Measurements from ENCODE around the gene IFT43.

Gene IFT43

DNA sequence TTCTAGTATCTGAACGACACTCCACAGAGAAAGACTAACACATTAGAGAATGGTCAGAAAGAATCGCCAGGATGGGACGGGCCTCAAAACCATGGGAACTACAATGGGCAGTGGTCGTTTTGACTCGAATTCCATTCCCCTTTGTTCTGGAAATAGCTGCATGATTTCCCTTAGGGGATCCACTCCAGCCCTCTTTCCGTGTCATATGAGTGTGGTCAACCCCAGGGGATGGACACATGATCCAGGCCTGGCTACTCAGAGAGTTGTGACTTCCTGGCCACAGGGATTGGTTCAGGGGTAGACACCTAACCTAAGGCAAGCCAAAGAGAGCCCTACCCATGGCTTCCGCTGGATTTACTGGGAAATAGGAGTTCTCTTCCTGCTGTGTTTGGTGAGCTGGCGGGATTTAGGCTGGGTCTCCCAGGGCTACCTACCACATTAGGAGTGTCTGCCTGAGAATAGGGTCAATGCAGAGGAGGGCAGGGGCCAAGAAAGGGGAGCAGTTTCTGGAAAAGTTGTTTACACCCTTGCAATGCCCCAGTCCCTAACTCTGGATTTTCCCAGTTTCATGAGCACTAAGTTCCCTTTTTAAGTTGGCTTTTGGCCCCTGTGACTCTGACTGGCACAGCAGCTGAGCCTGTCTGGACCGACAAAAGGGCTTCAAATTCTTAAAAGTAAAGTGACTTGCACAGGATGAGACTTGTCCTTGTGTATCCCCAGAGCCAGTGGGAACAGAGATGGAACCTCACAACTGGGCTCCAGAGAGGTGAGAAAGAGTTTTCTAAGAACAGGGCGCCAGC is 138.1 kb downstream of the IFT43 start:
- TF ChIP-seq, protein P1, sequence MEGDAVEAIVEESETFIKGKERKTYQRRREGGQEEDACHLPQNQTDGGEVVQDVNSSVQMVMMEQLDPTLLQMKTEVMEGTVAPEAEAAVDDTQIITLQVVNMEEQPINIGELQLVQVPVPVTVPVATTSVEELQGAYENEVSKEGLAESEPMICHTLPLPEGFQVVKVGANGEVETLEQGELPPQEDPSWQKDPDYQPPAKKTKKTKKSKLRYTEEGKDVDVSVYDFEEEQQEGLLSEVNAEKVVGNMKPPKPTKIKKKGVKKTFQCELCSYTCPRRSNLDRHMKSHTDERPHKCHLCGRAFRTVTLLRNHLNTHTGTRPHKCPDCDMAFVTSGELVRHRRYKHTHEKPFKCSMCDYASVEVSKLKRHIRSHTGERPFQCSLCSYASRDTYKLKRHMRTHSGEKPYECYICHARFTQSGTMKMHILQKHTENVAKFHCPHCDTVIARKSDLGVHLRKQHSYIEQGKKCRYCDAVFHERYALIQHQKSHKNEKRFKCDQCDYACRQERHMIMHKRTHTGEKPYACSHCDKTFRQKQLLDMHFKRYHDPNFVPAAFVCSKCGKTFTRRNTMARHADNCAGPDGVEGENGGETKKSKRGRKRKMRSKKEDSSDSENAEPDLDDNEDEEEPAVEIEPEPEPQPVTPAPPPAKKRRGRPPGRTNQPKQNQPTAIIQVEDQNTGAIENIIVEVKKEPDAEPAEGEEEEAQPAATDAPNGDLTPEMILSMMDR (conservative IDR thresholded peaks at IDR 0.05; ENCODE audit: low read depth, low read length) = no peak
- H3K4me3 ChIP-seq (ENCODE audit: low read length) = no peak overlapping the region
- DNase-seq (ENCODE audit: low read depth) = no peak

DNA sequence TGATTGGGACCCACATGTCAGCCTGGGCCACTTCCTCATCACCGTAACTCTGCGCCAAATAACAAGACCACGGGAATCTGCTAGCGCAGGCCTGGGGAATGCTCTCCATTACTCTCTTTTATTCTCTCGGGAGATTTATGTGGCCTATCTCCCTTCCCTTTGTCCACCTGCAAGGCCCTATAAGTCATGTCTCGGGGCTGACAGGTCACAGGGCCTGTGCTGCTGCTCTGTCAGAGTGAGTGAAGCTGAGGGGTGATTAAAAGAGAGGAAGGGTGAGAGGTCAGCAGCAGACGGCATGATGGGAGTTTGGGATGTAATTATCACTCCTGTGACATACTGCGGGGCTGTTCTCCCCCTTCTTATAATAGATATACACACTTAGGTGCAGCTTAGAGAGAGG is 139.9 kb downstream of the IFT43 start:
- DNase-seq (ENCODE audit: low read depth) = no peak
- H3K4me3 ChIP-seq (ENCODE audit: low read length) = no peak overlapping the region
- TF ChIP-seq, protein P1 (conservative IDR thresholded peaks at IDR 0.05; ENCODE audit: low read depth, low read length) = no peak

DNA sequence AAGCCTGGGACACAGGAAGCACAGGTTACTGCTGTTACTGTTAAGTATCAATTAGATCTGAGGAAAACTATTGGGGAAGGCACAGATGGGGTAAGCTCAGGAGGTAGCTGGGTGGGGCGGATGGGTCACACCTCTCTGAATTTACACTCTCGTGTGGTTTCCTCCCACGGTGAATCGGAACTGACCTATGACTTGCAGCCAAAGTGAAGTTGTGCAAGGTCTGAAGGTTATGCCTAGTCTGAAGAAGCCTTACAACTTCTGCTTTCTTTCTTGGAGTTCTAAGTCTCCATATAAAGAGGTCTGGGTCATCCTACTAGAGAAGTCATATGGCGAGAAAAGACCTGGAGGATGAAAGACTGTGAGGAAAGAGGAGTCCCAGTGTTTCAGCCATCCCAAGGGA is 140.5 kb downstream of the IFT43 start:
- TF ChIP-seq, protein P1 (conservative IDR thresholded peaks at IDR 0.05; ENCODE audit: low read depth, low read length) = no peak
- DNase-seq (ENCODE audit: low read depth) = no peak
- H3K4me3 ChIP-seq (ENCODE audit: low read length) = no peak overlapping the region

DNA sequence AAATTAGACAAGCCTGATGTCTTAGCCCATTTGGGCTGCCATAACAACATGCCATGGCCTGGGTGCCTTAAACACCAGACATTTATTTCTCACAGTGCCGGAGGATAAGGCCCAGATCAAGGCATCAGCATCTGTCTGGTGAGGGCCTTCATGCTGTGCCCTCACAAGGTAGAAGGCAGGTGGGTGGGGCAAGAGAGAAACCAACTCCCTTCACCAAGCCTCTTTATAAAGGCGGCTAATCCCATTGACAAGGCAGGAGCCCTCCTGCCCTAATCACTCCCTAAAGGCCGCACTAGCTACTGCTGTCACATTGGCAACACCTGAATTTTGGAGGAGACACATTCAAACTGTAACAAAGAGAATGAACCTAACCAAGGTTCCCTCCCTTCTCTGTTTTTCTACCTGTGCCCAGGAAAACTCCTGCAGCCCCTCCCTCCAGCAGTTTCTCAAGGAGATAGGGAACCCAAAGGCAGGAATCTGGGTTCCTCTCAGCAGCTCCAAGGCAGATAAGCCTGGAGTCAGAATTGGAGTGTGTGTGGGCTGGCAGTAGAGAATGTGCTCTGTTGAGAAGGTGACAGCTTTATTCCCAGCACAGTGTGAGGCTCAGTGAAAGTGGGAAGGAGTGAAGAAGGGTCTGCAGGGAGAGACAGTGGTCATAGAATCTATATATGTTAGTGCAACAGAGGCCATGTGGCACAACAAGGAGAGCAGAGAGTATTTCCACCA is 144.5 kb downstream of the IFT43 start:
- DNase-seq (ENCODE audit: low read depth) = no peak
- TF ChIP-seq, protein P1 (conservative IDR thresholded peaks at IDR 0.05; ENCODE audit: low read depth, low read length) = no peak
- no peak overlapping the region for H3K4me3 ChIP-seq (ENCODE audit: low read length)

DNA sequence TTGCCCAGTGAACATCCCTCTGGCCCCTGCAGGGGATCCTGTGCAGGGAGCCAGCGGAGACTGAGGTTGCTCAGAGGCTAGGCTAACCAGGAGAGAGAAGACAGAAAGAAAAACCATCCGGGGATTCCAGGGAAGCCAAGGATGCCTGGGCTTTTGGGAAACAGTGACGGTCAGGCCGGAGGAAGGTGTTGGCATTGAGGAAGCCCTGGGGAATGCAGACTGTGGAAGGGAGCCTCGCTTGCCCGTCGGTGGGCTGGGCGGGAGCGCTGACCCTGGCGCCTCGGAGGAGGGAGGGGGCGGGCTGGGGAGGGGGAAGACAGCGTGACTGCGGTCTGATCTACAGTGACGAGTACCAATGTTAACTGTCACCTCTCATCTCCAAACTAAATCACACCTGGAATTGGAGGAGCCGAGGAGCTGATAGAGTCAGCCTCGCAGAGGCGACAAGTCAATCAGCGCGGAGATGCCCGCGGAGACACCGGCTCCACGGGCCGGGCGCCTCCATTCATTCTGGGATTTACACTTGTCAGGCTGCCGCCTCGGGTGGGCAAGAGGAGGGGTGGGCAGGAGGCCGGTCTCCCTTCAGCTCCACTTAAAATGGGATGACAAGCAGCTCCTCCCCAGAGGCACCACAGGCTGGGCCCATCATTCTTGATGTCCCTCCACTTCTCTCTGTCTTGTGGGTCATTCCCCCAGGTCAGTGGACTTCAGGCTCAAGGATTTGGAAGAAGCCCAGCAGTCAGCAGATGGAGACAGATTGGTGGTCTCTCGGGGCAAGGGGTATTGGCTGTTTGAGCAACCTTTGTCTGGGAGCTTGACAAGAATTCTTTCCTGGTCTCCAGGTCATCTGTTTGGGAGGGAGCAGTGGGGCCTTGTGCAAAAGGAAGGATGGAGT is 145.8 kb downstream of the IFT43 start:
- DNase-seq (ENCODE audit: low read depth) = no peak
- H3K4me3 ChIP-seq (ENCODE audit: low read length) = no peak overlapping the region
- TF ChIP-seq, protein P1 (conservative IDR thresholded peaks at IDR 0.05; ENCODE audit: low read depth, low read length) = no peak

DNA sequence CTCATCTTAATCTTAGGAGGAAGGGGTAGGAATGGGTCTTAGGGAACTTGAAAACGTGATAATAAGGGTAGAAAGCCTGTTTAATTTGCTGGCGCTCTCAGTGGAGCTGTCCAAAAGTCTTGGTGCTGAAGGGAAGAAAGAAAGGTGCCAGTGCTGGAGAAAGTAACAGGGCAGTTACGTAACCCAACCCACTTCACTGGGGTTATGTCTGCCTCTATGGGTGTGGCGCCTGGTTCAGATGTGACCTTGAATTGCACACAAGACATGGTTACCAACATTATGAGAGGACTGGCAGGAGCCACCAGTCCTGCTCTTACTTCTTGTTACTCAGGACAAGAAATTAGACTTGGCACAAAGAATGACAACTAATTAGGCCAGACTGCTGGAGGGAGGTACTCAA is 147.5 kb downstream of the IFT43 start:
- no peak overlapping the region for H3K4me3 ChIP-seq (ENCODE audit: low read length)
- TF ChIP-seq, protein P1 (conservative IDR thresholded peaks at IDR 0.05; ENCODE audit: low read depth, low read length) = no peak
- DNase-seq (ENCODE audit: low read depth) = no peak

Measured in retinal pigment epithelial cell (primary cell).